Effector CD4-positive, alpha-beta T cell (primary cell): ENCODE results near the gene LRRFIP2.
"Not testable (repeated sequence)": the region's sequence is repeated elsewhere in the genome, so short reads cannot be mapped to it uniquely, and the experiment has no call there.

Source experiments
- DNase-seq: peaks from one replicate; pipeline ENCODE4 v3.0.0-alpha.2; 2020

LRRFIP2 gene

GRCh38 chr3:37183976-37184375 lies 9.6 kb upstream of the LRRFIP2 start:
- DNase-seq, result no peak

- no peak for DNase-seq
Observed at GRCh38 chr3:37183375-37183831, 9.0 kb upstream of the LRRFIP2 start.

- no peak for DNase-seq
Observed at GRCh38 chr3:37182816-37183215, 8.4 kb upstream of the LRRFIP2 start.

DNA sequence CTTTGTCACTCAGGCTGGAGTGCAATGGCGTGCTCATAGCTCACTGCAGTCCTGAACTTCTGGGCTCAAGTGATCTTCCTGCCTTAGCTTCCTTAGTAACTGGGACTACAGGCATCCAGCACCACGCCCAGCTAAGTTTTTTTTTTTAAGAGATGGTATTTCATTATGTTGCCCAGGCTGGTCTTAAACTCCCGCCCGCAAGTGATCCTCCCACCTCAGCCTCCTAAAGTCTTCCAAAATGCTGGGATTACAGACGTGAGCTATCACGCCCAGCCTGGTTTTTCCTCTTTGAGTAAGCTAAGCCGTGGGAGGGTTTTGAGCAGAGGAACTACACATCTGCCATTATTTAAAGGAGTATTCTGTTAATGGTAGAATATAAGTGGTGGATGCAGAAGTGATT lies 7.4 kb upstream of the LRRFIP2 start:
- no peak for DNase-seq

- no peak for DNase-seq
Observed at GRCh38 chr3:37179144-37179967, 5.0 kb upstream of the LRRFIP2 start.

- DNase-seq, result no peak
Observed at GRCh38 chr3:37173806-37174205, 576 bp downstream of the LRRFIP2 start.

DNA sequence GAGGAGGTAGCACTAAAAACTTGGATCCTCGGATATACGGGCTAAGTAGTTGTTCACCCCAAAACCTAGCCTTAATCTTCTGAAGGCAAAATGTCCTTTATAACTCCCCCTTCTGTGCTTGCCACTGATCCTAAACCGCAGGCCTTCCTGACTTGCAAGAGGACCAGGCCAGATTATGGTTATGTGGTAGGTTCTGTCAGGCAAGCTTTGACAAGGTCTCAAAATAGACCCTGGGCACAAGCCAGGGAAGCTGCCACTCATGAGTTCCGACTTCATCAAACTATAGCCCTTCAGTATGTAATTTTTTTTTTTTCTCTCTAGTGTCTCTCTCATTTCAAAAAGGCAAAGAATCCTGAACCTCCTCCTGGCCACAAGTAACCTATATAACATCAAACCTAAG lies 3.2 kb downstream of the LRRFIP2 start:
- DNase-seq, result no peak

DNA sequence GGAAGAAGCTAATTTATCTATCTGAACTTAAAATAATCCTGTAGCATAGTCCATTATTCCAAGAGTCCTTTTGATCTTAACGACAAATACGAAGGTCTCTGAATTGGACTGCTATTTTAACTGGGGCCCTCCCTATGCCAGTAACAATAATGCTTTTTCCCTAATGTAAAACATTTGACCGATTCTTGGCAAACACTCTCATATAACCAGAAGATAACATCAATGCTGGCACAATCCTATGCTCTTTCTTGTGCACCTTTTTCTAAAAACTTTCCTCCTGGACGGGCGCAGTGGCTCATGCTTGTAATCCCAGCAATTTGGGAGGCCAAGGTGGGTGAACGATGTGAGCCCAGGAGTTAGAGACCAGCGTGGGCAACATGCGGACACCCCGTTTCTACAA lies 3.9 kb downstream of the LRRFIP2 start:
- DNase-seq, result no peak

DNA sequence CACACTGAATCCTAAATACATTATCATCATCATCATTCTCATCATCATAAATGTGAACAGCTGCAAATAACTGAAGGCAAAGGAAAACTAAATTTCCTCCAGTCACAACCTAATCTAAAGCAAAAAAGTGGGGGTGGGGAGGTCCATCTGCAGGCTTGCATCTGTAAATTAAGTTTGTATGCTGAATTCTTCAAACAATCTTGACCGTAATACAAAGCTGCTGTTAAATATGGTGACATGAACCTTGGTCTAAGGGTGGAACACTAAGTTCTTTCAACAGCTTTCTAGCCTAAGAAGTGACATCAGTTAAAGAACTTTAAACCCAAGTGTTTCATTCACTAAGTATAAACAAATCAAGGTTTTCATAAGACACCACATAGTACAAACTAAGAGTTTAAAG lies 4.3 kb downstream of the LRRFIP2 start:
- no peak for DNase-seq

- no peak for DNase-seq
Observed at GRCh38 chr3:37168896-37169295, 5.5 kb downstream of the LRRFIP2 start.

GRCh38 chr3:37163262-37164015 lies 10.9 kb downstream of the LRRFIP2 start:
- no peak for DNase-seq

- DNase-seq, result no peak
Observed at GRCh38 chr3:37162501-37163245, 11.7 kb downstream of the LRRFIP2 start.

GRCh38 chr3:37161351-37161750 lies 13.0 kb downstream of the LRRFIP2 start:
- DNase-seq, result no peak

DNA sequence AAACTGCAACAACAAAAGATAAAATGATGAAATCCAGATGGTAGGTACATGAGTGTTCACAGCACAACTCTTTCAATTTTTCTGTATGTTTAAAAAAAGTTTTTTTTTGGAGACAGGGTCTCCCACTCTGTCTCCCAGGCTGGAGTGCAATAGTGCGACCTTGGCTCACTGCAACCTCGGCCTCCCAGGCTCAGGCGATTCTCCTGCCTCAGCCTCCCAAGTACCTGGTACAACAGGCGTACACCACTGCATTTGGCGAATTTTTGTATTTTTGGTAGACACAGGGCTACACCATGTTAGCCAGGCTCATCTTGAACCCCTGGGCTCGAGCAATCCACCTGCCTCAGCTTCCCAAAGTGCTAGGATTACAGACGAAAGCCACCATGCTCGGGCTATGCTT lies 18.6 kb downstream of the LRRFIP2 start:
- no peak for DNase-seq

GRCh38 chr3:37154668-37155314 lies 19.6 kb downstream of the LRRFIP2 start:
- no peak for DNase-seq

DNA sequence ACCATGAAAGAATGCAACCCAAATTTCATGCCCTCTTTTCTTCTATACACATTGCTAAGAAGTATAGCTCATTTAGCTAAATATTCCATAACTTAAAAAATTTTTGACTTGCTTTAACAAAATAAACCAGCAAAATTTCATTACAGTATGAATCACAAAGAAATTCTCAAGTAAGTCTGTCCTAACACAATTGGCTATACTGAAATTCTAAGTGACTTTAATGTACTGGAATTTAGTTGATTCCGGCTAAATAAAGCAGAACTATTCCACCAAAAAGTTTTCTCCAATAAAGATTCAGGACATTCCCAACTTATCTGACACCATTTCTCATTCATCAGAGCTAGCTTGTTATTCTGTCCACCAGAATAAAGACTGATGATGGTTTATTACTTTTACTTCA lies 23.8 kb downstream of the LRRFIP2 start:
- no peak for DNase-seq

DNA sequence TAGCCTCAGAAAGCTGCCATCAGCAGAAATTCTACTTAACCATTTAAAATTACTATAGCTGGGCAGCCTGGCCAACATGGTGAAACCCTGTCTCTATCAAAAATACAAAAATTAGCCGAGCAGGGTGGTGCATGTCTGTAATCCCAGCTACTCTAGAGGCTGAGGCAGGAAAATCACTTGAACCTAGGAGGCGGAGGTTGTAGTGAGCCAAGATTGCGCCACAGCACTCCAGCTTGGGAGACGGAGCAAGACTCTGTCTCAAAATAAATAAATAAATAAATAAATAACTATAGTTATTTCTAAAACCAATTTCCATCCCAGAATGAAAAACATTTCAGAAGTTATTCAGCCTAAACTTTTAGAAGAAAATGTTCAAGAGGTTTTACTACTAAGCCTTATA lies 25.1 kb downstream of the LRRFIP2 start:
- no peak for DNase-seq

GRCh38 chr3:37148208-37148607 lies 26.2 kb downstream of the LRRFIP2 start:
- DNase-seq, result no peak

- DNase-seq, result no peak
Observed at GRCh38 chr3:37147666-37148065, 26.7 kb downstream of the LRRFIP2 start.

DNA sequence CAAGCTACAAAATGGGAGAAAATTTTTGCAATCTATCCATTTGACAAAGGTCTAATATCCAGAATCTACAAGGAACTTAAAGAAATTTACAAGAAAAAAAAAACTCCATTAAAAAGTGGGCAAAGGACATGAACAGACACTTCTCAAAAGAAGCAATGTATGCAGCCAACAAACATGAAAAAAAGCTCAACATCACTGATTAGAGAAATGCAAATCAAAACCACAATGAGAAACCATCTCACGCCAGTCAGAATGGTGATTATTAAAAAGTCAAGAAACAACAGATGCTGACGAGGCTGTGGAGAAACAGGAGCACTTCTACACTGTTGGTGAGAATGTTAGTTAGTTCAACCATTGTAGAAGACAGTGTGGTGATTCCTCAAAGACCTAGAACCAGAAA lies 27.5 kb downstream of the LRRFIP2 start:
- not testable (repeated sequence) for DNase-seq

DNA sequence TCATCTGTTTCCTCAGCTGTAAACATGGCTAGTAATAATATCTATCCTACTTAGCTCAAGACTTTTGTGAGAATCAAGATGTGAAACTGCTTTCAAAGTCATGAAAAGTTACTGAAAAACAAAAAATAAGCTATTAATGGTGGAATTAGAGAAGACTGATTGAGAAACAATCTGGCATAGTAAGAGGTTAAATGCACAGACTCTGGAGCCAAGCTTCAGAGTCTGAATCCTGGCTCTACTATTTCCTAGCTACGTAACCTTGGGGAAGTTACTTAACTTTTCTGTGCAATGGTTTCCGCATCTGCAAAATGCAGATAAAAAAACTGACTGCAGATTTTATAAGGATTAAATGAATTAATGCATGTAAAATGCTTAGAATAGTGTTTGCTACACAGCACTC lies 28.8 kb downstream of the LRRFIP2 start:
- DNase-seq, result no peak

- DNase-seq, result no peak
Observed at GRCh38 chr3:37144806-37145205, 29.6 kb downstream of the LRRFIP2 start.

- no peak for DNase-seq
Observed at GRCh38 chr3:37143821-37144220, 30.6 kb downstream of the LRRFIP2 start.
